GOT3 (cell line): ENCODE data around the gene WIPF3.

Experiments
- DNase-seq: peaks from one replicate; lab custom pipeline; 2025; ENCODE audit warnings: mixed read lengths; lab: John Stamatoyannopoulos, UW

The WIPF3 gene

GRCh38 chr7:29809533-29810155 is 3.3 kb downstream of the WIPF3 start:
- DNase-seq: no peak

- no peak for DNase-seq
Measured at GRCh38 chr7:29810297-29810696, 4.0 kb downstream of the WIPF3 start.

GRCh38 chr7:29810813-29811482 is 4.6 kb downstream of the WIPF3 start:
- no peak for DNase-seq

GRCh38 chr7:29811586-29811985 is 5.3 kb downstream of the WIPF3 start:
- no peak for DNase-seq

GRCh38 chr7:29812185-29812876 is 6.0 kb downstream of the WIPF3 start:
- no peak for DNase-seq

- DNase-seq: no peak
Measured at GRCh38 chr7:29815181-29816105, 9.1 kb downstream of the WIPF3 start.

GRCh38 chr7:29818308-29818707 is 12.0 kb downstream of the WIPF3 start:
- no peak for DNase-seq

- no peak for DNase-seq
Measured at GRCh38 chr7:29825775-29826529, 19.6 kb downstream of the WIPF3 start.

- DNase-seq: no peak
Measured at GRCh38 chr7:29826530-29826822, 20.2 kb downstream of the WIPF3 start.

- no peak for DNase-seq
Measured at GRCh38 chr7:29826904-29827303, 20.6 kb downstream of the WIPF3 start.

- DNase-seq: no peak
Measured at GRCh38 chr7:29831705-29832104, 25.4 kb downstream of the WIPF3 start.

- DNase-seq: no peak
Measured at GRCh38 chr7:29833929-29834328, 27.6 kb downstream of the WIPF3 start.

- no peak for DNase-seq
Measured at GRCh38 chr7:29835718-29836117, 29.4 kb downstream of the WIPF3 start.

GRCh38 chr7:29839302-29839701 is 33.0 kb downstream of the WIPF3 start:
- DNase-seq: no peak

- DNase-seq: no peak
Measured at GRCh38 chr7:29839921-29840320, 33.6 kb downstream of the WIPF3 start.

GRCh38 chr7:29840701-29841100 is 34.4 kb downstream of the WIPF3 start:
- no peak for DNase-seq

- DNase-seq: no peak
Measured at GRCh38 chr7:29841926-29842701, 35.8 kb downstream of the WIPF3 start.

GRCh38 chr7:29843093-29843492 is 36.8 kb downstream of the WIPF3 start:
- no peak for DNase-seq

GRCh38 chr7:29843726-29844125 is 37.4 kb downstream of the WIPF3 start:
- no peak for DNase-seq

- DNase-seq: no peak
Measured at GRCh38 chr7:29844559-29844958, 38.3 kb downstream of the WIPF3 start.

GRCh38 chr7:29847496-29847895 is 41.2 kb downstream of the WIPF3 start:
- DNase-seq: no peak
